ENCODE data around the gene PDE6B. TPM values are rescaled to one million over a fixed set of nuclear protein-coding genes. Genes with fewer than 3 reads are reported as not detected.

PDE6B gene
- total RNA-seq, 4 donors from 2014 or later: not detected

DNA sequence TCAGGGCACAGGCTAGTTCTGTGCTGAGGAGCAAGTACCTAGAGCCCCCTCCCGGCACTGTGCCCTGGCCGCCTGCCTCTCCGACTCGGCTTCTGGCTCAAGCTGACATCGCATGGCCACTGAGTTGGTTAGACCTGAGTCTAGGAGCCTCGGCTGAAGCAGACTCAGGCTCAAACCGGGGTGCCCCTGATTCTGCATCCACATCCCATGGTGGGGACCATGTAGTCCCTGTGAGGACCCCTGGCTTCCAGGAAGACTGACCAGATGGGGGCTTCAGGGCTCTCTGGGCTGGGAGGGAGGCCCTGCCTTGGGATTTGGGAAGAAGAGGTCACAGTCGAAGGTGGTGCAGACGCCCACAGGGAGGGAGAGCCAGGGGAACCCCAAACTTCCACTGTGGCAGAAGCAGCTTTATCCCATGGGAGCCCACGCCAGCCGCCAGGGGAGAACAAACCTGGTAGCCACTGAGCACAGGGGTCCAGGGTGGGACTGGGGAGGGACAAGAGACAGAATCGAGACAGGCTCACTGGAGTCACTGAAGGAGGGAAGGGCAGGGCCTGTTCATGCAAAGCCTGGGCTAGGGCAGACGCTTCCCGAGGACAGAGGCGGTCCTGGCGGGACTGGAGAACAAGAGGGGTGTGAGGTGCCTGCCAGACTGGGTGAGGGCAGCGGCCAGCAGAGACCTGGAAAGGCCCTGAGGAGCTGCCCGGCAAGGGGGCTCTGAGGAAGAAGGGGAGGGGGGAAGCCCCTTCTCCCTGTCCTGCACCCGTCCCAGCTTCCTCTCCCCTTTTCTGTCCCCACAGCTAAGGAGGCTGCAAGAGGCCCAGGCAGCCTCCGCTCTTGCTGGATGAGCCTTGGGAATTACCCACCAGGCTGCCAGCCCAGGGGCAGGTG, 1.1 kb downstream of the PDE6B start:
- Histone ChIP-seq H3K4me3 (no peak overlapping the region), H3K9me3 (no peaks in the 10 kb centered on the region), H3K27ac (no peak overlapping the region), H3K4me1 (no peaks in the 10 kb centered on the region), H3K36me3 (no peaks in the 10 kb centered on the region), H3K27me3 (peaks cover 0 to 6% (median 6%) of the 10 kb centered on the region in 3 donors)
- no peak for DNase-seq
- TF ChIP-seq POLR2A (IDR thresholded peaks at IDR 0.05): no peak
- TF ChIP-seq, protein P1, sequence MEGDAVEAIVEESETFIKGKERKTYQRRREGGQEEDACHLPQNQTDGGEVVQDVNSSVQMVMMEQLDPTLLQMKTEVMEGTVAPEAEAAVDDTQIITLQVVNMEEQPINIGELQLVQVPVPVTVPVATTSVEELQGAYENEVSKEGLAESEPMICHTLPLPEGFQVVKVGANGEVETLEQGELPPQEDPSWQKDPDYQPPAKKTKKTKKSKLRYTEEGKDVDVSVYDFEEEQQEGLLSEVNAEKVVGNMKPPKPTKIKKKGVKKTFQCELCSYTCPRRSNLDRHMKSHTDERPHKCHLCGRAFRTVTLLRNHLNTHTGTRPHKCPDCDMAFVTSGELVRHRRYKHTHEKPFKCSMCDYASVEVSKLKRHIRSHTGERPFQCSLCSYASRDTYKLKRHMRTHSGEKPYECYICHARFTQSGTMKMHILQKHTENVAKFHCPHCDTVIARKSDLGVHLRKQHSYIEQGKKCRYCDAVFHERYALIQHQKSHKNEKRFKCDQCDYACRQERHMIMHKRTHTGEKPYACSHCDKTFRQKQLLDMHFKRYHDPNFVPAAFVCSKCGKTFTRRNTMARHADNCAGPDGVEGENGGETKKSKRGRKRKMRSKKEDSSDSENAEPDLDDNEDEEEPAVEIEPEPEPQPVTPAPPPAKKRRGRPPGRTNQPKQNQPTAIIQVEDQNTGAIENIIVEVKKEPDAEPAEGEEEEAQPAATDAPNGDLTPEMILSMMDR (IDR thresholded peaks at IDR 0.05 in 4 of 5, conservative IDR thresholded peaks at IDR 0.05 in 1 of 5): no peak
- no peak for ATAC-seq
- in situ Hi-C loops (cut with MboI; ENCODE audit: low sequenced_read_pairs in 4 of 4) (no loop called here), intact Hi-C loops (cut with DNase I; ENCODE audit: low total_unique reads) (no loop called here)

DNA sequence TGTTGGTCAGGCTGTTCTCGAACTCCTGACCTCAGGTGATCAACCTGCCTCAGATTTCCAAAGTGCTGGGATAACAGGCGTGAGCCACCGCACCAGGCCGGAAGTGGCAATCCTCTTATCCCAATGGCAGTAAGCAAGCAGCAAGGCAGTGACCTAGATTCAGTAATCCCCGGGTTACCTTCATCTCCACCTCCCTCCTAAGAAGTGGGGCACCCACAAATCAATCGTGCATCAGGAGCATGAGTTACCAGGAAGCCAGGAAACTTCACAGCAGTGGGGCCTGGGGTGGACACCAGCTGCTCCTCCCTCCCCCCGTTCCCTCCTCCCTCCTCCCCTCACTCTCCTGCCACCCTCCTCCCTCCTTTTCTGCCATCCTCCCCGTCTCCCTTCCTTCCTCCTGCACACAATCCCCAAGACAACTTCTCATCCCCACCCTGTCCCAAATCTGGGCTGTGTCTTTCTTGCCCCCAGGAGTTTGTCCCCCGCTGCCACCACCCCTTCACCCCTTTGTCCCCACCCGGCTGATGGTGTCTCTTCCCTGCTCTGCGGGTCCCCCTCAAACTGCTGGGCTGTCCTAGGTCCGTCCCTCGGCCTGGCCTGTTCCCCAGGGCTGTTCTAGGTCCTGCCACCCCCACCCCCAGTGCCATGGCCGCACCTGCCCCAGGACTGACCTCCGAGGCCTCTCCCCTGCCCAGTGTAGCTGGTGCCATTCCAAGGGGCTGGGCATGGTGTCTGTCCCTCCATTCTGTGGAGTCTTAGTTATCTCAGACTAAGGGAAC, 2.2 kb downstream of the PDE6B start:
- H3K4me1 ChIP-seq: no peaks in the 10 kb centered on the region
- H3K36me3 ChIP-seq: no peaks in the 10 kb centered on the region
- ATAC-seq: no peak
- in situ Hi-C loops (cut with MboI; ENCODE audit: low sequenced_read_pairs in 4 of 4): no loop called here
- H3K4me3 ChIP-seq: no peak overlapping the region
- intact Hi-C loops (cut with DNase I; ENCODE audit: low total_unique reads): no loop called here
- TF ChIP-seq, protein P1 (IDR thresholded peaks at IDR 0.05 in 4 of 5, conservative IDR thresholded peaks at IDR 0.05 in 1 of 5): no peak
- TF ChIP-seq POLR2A (IDR thresholded peaks at IDR 0.05): no peak
- DNase-seq: no peak
- no peak overlapping the region for H3K27ac ChIP-seq
- H3K9me3 ChIP-seq: no peaks in the 10 kb centered on the region
- peaks cover 0 to 6% (median 6%) of the 10 kb centered on the region in 3 donors for H3K27me3 ChIP-seq

DNA sequence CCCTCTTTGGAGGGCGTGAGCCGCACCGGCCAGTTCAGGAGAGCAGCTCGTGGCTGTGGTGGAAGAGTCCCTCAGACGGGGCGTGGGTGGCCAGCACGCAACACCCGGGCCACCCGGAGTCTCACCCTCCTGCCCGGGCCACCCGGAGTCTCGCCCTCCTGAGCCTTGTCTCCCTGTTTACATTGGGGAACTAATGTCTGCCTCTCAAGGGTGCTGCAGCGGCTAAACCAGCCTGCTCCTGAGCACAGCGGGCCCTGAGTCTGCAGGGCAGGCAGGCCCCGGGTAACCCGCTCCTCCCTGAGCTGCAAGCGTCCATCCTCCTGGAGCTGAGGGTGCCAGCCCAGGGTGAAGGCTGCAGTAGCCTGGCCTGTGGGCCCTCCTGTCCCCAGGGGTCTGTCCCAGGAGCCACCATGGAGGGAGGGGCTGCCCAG, 3.0 kb downstream of the PDE6B start:
- Histone ChIP-seq H3K4me3 (no peak overlapping the region), H3K27me3 (peaks cover 0 to 9% (median 6%) of the 10 kb centered on the region in 3 donors), H3K4me1 (no peaks in the 10 kb centered on the region), H3K36me3 (no peaks in the 10 kb centered on the region), H3K27ac (no peak overlapping the region), H3K9me3 (no peaks in the 10 kb centered on the region)
- DNase-seq (no peak), ATAC-seq (no peak)
- intact Hi-C loops (cut with DNase I; ENCODE audit: low total_unique reads) (no loop called here), in situ Hi-C loops (cut with MboI; ENCODE audit: low sequenced_read_pairs in 4 of 4) (no loop called here)
- TF ChIP-seq, protein P1 (IDR thresholded peaks at IDR 0.05 in 4 of 5, conservative IDR thresholded peaks at IDR 0.05 in 1 of 5): no peak
- TF ChIP-seq POLR2A (IDR thresholded peaks at IDR 0.05): no peak

DNA sequence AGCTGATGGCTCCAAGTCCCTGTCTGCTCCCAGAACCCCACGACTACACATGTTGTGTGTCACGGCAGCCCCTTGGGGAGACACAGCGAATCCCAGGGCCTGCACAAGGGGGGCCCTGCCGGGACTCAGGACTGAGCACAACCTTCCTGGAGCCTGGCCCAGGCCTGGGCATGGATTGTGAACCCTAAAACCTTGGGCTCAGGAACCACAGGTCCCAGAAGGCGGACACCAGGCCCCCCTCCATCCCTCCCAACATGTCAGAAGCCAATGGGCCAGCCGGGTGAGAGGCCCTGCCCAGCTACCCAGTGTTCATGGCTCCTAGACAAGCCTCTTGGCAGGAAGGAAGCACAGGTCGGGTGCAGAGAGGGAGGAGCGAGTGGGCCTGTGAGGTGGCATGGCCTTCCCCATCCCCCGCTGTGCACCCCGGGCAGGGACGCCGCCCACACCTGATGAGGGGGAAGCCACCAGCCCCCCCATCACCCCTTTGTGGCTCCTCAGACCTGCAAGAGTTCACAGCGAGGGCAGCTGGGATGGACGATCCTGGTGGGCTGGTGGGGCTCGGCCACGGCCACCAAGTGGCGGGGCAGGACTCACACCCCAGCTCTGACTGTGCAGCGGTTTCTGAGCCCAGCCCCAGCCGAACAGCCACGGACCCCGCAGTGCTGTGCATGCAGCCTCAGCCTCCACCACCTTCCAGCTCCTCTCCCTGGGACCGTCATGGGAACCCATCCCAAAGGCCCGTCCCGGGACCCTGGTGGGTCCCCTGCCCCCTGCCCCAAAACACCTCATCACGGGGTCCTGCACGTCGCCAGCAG, 3.7 kb downstream of the PDE6B start:
- peaks cover 0 to 9% (median 6%) of the 10 kb centered on the region in 3 donors for H3K27me3 ChIP-seq
- ATAC-seq (no peak), DNase-seq (no peak)
- in situ Hi-C loops (cut with MboI; ENCODE audit: low sequenced_read_pairs in 4 of 4) (no loop called here), intact Hi-C loops (cut with DNase I; ENCODE audit: low total_unique reads) (no loop called here)
- H3K4me1 ChIP-seq: no peaks in the 10 kb centered on the region
- no peaks in the 10 kb centered on the region for H3K36me3 ChIP-seq
- H3K9me3 ChIP-seq: no peaks in the 10 kb centered on the region
- H3K27ac ChIP-seq: no peak overlapping the region
- TF ChIP-seq, protein P1 (IDR thresholded peaks at IDR 0.05 in 4 of 5, conservative IDR thresholded peaks at IDR 0.05 in 1 of 5): no peak
- TF ChIP-seq POLR2A (IDR thresholded peaks at IDR 0.05): no peak
- no peak overlapping the region for H3K4me3 ChIP-seq

Data from gastrocnemius medialis (tissue), 4 donors.